GM19023 (cell line): ENCODE data around the gene CREBZF.
"Not testable (repeated sequence)": the region's sequence is repeated elsewhere in the genome, so short reads cannot be mapped to it uniquely, and the experiment has no call there.

ENCODE experiments used
- ATAC-seq: cut with Tn5 transposase; IDR thresholded peaks from one replicate; pipeline ENCODE4 v1.9.1; 2021; ENCODE audit warnings: mild to moderate bottlenecking, moderate library complexity; ENCODE audit not compliant: unreplicated experiment

The CREBZF gene

DNA sequence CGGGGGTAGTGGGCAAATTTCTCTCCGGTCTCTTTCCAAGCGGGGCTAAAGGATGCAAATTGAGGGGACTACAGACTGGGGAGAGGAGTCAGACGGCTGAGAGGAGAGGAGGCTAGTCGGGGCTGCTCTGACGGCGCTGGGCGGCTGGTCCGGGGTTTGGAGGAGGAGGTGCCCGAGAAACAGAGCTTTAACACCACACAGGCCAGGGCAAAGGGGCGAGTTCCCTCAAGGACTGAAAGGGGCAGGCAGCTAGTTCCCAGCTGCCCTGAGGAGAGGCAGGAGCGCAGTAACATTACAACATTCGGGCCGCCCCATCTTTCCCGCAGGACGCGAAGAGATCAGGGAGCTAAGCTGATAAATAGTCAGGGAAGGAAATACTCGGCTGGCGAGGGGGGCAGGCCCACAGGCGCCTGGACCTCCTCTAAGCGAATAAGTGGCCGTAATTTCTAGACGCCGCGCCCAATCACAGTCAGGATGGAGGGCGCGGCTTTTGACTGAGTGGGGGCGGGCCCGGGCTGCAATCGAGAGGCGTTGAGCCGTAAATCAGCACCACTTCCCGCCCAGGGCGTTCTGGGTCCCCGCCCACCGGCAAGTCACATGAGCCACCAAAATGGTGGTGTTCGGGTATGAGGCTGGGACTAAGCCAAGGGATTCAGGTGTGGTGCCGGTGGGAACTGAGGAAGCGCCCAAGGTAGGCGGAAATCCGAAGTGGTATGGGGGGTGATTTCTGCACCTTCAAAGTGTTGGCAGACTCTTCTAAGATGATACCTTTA lies 36.7 kb downstream of the CREBZF start, which contains the start of gene TMEM126B:
Gene TMEM126B, plus strand, starts transcription at position 596 of the 773 bp plus-strand sequence. Its CDS starts 15 bp downstream, at position 611.
- peak; percentile 100 for ATAC-seq

GRCh38 chr11:85627332-85627997 lies 37.5 kb downstream of the CREBZF start, which contains the start of gene DLG2:
TSS of gene DLG2 (minus strand) at chr11:85627344.
- ATAC-seq: peak; percentile 3

GRCh38 chr11:85626496-85626895 lies 38.4 kb downstream of the CREBZF start:
- ATAC-seq: no peak

DNA sequence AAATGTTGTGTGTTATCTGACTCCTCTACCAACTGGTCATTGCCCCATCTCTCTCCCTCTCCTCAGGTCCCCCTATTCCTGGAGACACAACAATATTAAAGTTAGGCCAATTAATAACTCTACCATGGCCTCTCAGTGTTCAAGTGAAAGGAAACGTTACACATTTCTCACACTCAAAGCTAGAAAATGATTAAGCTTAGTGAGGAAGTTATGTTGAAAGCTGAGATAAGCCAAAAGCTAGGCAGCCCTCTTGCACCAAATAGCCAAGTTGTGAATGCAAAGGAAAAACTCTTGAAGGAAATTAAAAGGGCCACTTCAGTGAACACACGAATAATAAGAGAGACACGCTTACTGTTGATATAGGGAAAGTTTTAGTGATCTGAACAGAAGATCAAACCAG lies 44.7 kb downstream of the CREBZF start:
- ATAC-seq: no peak

DNA sequence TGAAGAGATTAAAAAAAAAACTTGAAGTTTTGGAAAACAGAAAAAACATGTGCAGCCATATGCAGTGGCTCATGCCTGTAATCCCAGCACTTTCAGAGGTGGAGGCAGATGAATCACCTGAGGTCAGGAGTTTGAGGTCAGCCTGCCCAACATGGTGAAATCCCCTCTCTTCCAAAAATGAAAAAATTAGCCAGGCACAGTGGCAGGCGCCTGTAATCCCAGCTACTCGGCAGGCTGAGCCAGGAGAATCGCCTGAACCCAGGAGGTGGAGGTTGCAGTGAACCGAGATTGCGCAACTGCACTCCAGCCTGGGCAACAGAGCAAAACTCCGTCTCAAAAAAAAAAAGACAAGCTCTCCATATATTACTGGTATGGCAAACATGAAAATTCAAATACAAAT lies 45.4 kb downstream of the CREBZF start:
- ATAC-seq: no peak

DNA sequence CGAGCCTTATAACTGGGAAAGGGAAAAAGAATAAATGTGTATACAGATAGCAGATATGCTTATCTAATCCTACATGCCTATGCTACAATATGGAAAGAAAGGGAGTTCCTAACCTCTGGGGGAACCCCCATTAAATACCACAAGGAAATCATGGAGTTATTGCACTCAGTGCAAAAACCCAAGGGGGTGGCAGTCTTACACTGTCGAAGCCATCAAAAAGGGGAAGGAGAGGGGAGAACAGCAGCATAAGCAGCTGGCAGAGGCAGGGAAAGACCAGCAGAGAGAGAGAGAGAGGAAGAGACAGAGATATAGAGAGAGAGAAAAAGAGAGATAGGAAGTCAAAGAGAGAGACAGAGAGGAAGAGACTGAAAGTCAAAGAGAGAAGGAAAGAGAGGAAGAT lies 53.3 kb downstream of the CREBZF start:
- not testable (repeated sequence) for ATAC-seq
